HepG2 (cell line): ENCODE data around the gene DSCAM. TPM values are rescaled to one million over a fixed set of nuclear protein-coding genes. Genes with fewer than 3 reads are reported as not detected.

ENCODE experiments used
- ATAC-seq: fragments of 200-7000 bp; cut with Tn5 transposase; 3 replicates; pipeline ENCODE4 v1.9.1; 2020; ENCODE audit warnings: mild to moderate bottlenecking, moderate library complexity
- BruUV-seq: library from RNA; stranded (reverse); fragments of 400-500 nt; replicated peaks from 2 replicates; lab custom pipeline; 2021; lab: Mats Ljungman, UMichigan
- CTCF ChIA-PET: fragments of 300-600 bp; formaldehyde crosslinking; extraction: SDS; loops from one replicate; lab custom pipeline; 2021; ENCODE audit warnings: low total read pairs, inconsistent platforms, low intra/inter-chr PET ratio; lab: Yijun Ruan, JAX
- POLR2A ChIA-PET: fragments of 350-600 bp; sonication (Branson Sonifier 250); formaldehyde crosslinking; loops from one replicate; lab custom pipeline; 2020; ENCODE audit warnings: antibody characterized with exemption, inconsistent platforms; lab: Yijun Ruan, JAX
- DNase-seq: peaks from one replicate; pipeline ENCODE4 v3.0.0-alpha.2; 2015; ENCODE audit warnings: low spot score
- FAIRE-seq: peaks from 3 replicates; lab custom pipeline; 2011; peaks lifted over from hg19 to GRCh38; lab: Jason Lieb, UNC
- H2AFZ ChIP-seq: one replicate; pipeline ENCODE4 v1.6.1; 2011; ENCODE audit warnings: low read length, inconsistent platforms
- H3K27ac ChIP-seq: fragments of 300-600 bp; 3 replicates; pipeline ENCODE4 v1.8.0; 2011; ENCODE audit warnings: mixed run types, mild to moderate bottlenecking, mixed read lengths, low read length, inconsistent platforms; ENCODE audit not compliant: insufficient read depth; ENCODE audit errors: extremely low read length
- H3K27me3 ChIP-seq, 2 experiments: fragments of 200-600 bp in 1 of 2; 2 replicates in 1 of 2; 3 replicates in 1 of 2; pipeline versions ENCODE4 v1.6.0 to v1.8.0; 2011; ENCODE audit warnings: low read length in 2 of 2, mild to moderate bottlenecking in 2 of 2, moderate library complexity in 2 of 2, inconsistent platforms in 1 of 2; ENCODE audit not compliant: insufficient read depth in 2 of 2, control insufficient read depth in 1 of 2
- H3K36me3 ChIP-seq, 2 experiments: fragments of 200-600 bp in 1 of 2; replicated peaks in 1 of 2; 2 replicates in 1 of 2; 3 replicates in 1 of 2; pipeline versions ENCODE4 v1.5.1 to v1.8.0; 2011; ENCODE audit warnings: low read length in 2 of 2, inconsistent platforms in 1 of 2; ENCODE audit not compliant: insufficient read depth in 2 of 2, control insufficient read depth in 1 of 2
- H3K4me1 ChIP-seq: 2 replicates; pipeline ENCODE4 v1.5.1; 2012; ENCODE audit warnings: low read length, inconsistent platforms; ENCODE audit not compliant: insufficient read depth
- H3K4me2 ChIP-seq: 2 replicates; pipeline ENCODE4 v1.6.0; 2011; ENCODE audit warnings: low read depth, low read length, inconsistent platforms
- H3K4me3 ChIP-seq, 3 experiments: fragments of 200-600 bp in 1 of 3; sonication (generic), shearing (Covaris generic) in 1 of 3; replicated peaks in 1 of 3; 2 replicates each; pipeline ENCODE4 v1.5.1; 2011 to 2016; ENCODE audit warnings: low read length in 3 of 3, inconsistent platforms in 2 of 3, low read depth in 2 of 3, mild to moderate bottlenecking in 2 of 3, control low read depth in 1 of 3, mixed read lengths in 1 of 3; ENCODE audit not compliant: insufficient read depth in 1 of 3
- H3K79me2 ChIP-seq: one replicate; pipeline ENCODE4 v1.6.1; 2011; ENCODE audit warnings: low read length, inconsistent platforms; ENCODE audit not compliant: insufficient read depth
- H3K9ac ChIP-seq: 2 replicates; pipeline ENCODE4 v1.6.0; 2011; ENCODE audit warnings: mild to moderate bottlenecking, low read depth, low read length, inconsistent platforms; ENCODE audit not compliant: insufficient read depth
- H3K9me3 ChIP-seq: 2 replicates; pipeline ENCODE4 v1.5.1; 2012; ENCODE audit warnings: mild to moderate bottlenecking, low read length
- H4K20me1 ChIP-seq: 2 replicates; pipeline ENCODE4 v1.6.0; 2011; ENCODE audit warnings: inconsistent platforms, mild to moderate bottlenecking, low read length, moderate library complexity; ENCODE audit not compliant: insufficient read depth
- CBX5 ChIP-seq: sonication (generic); formaldehyde crosslinking; IDR thresholded peaks from 2 replicates; pipeline ENCODE4 v1.4.0; 2020; ENCODE audit warnings: missing genetic modification reagents, borderline replicate concordance
- HDAC2 ChIP-seq: sonication (generic); formaldehyde crosslinking; IDR thresholded peaks from 2 replicates; pipeline ENCODE4 v1.4.0; 2020; ENCODE audit warnings: missing genetic modification reagents
- HNRNPH1 ChIP-seq: fragments of 200-400 bp; formaldehyde crosslinking; optimal IDR thresholded peaks from 2 replicates; pipeline ENCODE3; 2017; ENCODE audit warnings: mild to moderate bottlenecking, low read depth, low read length
- KAT2B ChIP-seq: fragments of 150-350 bp; IDR thresholded peaks from 2 replicates; pipeline ENCODE4 v1.6.1; 2014; ENCODE audit warnings: low read depth, low read length, borderline replicate concordance
- KLF11 ChIP-seq: IDR thresholded peaks from 2 replicates; pipeline ENCODE4 v1.6.1; 2016; ENCODE audit warnings: missing compliant biosample characterization
- MYC ChIP-seq: sonication (generic); formaldehyde crosslinking; IDR thresholded peaks from 2 replicates; pipeline ENCODE4 v1.9.0; 2021; ENCODE audit warnings: missing genetic modification reagents, borderline replicate concordance
- NFYC ChIP-seq: IDR thresholded peaks from 2 replicates; pipeline ENCODE4 v1.6.1; 2016; ENCODE audit warnings: missing genetic modification reagents, missing compliant biosample characterization
- SP140L ChIP-seq: sonication (generic); formaldehyde crosslinking; IDR thresholded peaks from 2 replicates; pipeline ENCODE4 v1.4.0; 2020; ENCODE audit warnings: missing genetic modification reagents, borderline replicate concordance
- SP2 ChIP-seq: sonication (generic); formaldehyde crosslinking; IDR thresholded peaks from 2 replicates; pipeline ENCODE4 v1.5.1; 2020; ENCODE audit warnings: mild to moderate bottlenecking, missing genetic modification reagents
- TBX2 ChIP-seq: sonication (generic); formaldehyde crosslinking; IDR thresholded peaks from 2 replicates; pipeline ENCODE4 v1.5.0; 2020; ENCODE audit warnings: missing genetic modification reagents, mild to moderate bottlenecking, borderline replicate concordance
- ZC3H4 ChIP-seq: sonication (generic); formaldehyde crosslinking; IDR thresholded peaks from 2 replicates; pipeline ENCODE4 v1.4.0; 2020; ENCODE audit warnings: missing genetic modification reagents, borderline replicate concordance
- ZNF124 ChIP-seq: sonication (generic); formaldehyde crosslinking; IDR thresholded peaks from 2 replicates; pipeline ENCODE4 v1.4.0; 2020; ENCODE audit warnings: missing genetic modification reagents
- ZNF557 ChIP-seq: sonication (generic); formaldehyde crosslinking; IDR thresholded peaks from 2 replicates; pipeline ENCODE4 v1.4.0; 2020; ENCODE audit warnings: missing genetic modification reagents
- ZNF563 ChIP-seq: sonication (generic); formaldehyde crosslinking; IDR thresholded peaks from 2 replicates; pipeline ENCODE4 v1.8.0; 2022; ENCODE audit warnings: mild to moderate bottlenecking, moderate library complexity, missing genetic modification reagents
- ZNF83 ChIP-seq: sonication (generic); formaldehyde crosslinking; IDR thresholded peaks from 2 replicates; pipeline ENCODE4 v1.4.0; 2020; ENCODE audit warnings: missing genetic modification reagents, mild to moderate bottlenecking, borderline replicate concordance
- WGBS: methylation state at CpG from one replicate; pipeline ENCODE4 v1.1.6; 2017; ENCODE audit warnings: low lambda C conversion rate; 5-methylcytosine and 5-hydroxymethylcytosine counted together
- in situ Hi-C: cut with HindIII; loops from 2 replicates; pipeline ENCODE4 v1.10.0; 2017; ENCODE audit warnings: low pct_unique_long_range_greater_than_20kb; ENCODE audit not compliant: extremely low pct_ligation_motif_present
- intact Hi-C: fragments of 100-400 bp; cut with micrococcal nuclease; formaldehyde crosslinking; loops from one replicate; pipeline ENCODE4 v1.10.0; 2022; ENCODE audit not compliant: unreplicated experiment
- polyA plus RNA-seq, 8 experiments: library from polyadenylated mRNA; depleted of rRNA in 3 of 8; stranded (reverse) in 7 of 8; unstranded in 1 of 8; fragments of >200 nt; fragmentation: Illumina TruSeq in 4 of 8; extraction: Trizol in 4 of 8; gene quantifications; 2 replicates each; pipeline versions ENCODE4 v1.2.1 to v1.2.3, GENCODE V29; 2011 to 2016; ENCODE audit warnings: low read depth in 4 of 8, missing spikeins in 1 of 8, mixed read lengths in 1 of 8; ENCODE audit not compliant: insufficient read depth in 1 of 8
- total RNA-seq, 5 experiments: library from RNA; depleted of rRNA; stranded (reverse); fragments of >200 nt; fragmentation: Illumina TruSeq; extraction: Trizol; gene quantifications; 2 replicates each; pipeline ENCODE4 v1.2.3, GENCODE V29; 2016; ENCODE audit warnings: low read depth in 1 of 5
- TF ChIP-seq, protein P1 (sequence below): sonication (generic); formaldehyde crosslinking; IDR thresholded peaks from 2 replicates; pipeline ENCODE4 v1.5.1; 2020; ENCODE audit warnings: mild to moderate bottlenecking, missing genetic modification reagents
- TF ChIP-seq, protein P2 (sequence below): sonication (generic); formaldehyde crosslinking; conservative IDR thresholded peaks from 2 replicates; pipeline ENCODE4 v1.5.0; 2020; ENCODE audit warnings: missing genetic modification reagents
- TF ChIP-seq, protein P3 (sequence below): IDR thresholded peaks from 2 replicates; pipeline ENCODE4 v1.6.1; 2016; ENCODE audit warnings: control low read depth

Gene DSCAM
- total and polyA plus RNA-seq, 2 of the 13 experiments (the other 11 are each of a cell fraction or from before 2014, with no cell fraction given), result not detected

DNA sequence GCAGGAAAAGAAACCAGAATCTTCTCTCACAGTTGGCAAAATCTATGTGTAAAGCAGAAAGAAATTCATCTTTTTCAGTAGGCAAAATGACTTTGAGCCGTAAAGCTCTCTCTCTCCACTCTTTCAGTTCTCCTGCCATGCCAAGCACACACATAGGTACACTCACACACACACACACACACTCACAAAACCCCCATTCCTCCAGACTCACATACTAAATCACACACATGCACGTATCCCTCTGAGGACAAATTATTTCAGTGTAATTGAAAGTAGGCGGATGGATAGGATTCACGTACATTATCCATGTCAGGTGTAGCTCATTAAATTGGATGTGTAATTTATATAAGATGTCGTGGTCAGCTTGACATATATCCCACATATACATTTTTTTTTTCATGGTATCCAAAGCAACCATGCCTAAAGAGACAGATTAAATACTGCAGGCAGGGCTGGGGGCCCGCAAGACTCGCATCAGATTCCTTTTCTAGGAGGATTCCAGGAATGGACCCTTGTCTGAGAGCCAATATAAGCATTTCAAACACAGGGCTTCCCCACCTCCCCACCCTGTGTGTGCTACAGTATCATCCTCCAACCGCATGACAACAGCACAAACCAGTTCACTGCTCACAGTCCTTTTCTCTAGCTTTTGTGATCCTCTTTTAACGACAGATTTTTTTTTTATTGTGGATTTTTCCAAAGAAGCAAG is 658.9 kb downstream of the DSCAM start (continued):
- TF ChIP-seq ZNF124 (CRISPR knock-in tag) (no peak), MYC (CRISPR knock-in tag) (no peak), ZNF557 (no peak), TBX2 (CRISPR knock-in tag) (no peak), NFYC (CRISPR knock-in tag) (no peak), ZNF83 (CRISPR knock-in tag) (no peak)
- TF ChIP-seq, all 625 proteins: peak for 0

DNA sequence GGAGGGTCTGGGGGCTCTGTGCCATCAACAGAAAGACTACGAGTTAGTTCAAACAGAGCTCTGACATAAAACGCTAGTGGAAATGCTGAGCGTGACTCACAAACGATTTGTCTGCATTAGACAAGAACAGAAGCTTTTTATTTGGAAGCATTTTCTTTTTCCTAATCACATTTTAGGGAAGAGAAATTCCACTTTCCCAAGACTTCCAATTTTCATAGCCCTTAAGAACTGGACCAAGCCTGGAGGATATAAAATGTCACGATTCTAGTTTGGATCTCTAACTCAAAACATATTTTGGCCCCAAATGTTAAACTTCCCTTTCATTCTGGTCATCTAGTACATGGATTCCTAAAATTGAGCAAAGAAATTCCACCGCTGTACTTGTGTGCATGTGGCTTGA is 659.7 kb downstream of the DSCAM start:
- in situ Hi-C loops (no loop called here), intact Hi-C loops (no loop called here)
- no peaks in the 10 kb centered on the region for H3K79me2 ChIP-seq
- no peak overlapping the region for H2AFZ ChIP-seq
- H3K36me3 ChIP-seq, result no peaks in the 10 kb centered on the region
- H3K27me3 ChIP-seq, result no peaks in the 10 kb centered on the region; a peak in 1 of 5 replicates
- H3K9me3 ChIP-seq, result peaks cover 91% of the 10 kb centered on the region
- ChIA-PET CTCF (no interaction called here), POLR2A (no interaction called here)
- no peak for TF ChIP-seq SP140L (CRISPR knock-in tag)
- TF ChIP-seq HDAC2, result no peak
- TF ChIP-seq, protein P1, sequence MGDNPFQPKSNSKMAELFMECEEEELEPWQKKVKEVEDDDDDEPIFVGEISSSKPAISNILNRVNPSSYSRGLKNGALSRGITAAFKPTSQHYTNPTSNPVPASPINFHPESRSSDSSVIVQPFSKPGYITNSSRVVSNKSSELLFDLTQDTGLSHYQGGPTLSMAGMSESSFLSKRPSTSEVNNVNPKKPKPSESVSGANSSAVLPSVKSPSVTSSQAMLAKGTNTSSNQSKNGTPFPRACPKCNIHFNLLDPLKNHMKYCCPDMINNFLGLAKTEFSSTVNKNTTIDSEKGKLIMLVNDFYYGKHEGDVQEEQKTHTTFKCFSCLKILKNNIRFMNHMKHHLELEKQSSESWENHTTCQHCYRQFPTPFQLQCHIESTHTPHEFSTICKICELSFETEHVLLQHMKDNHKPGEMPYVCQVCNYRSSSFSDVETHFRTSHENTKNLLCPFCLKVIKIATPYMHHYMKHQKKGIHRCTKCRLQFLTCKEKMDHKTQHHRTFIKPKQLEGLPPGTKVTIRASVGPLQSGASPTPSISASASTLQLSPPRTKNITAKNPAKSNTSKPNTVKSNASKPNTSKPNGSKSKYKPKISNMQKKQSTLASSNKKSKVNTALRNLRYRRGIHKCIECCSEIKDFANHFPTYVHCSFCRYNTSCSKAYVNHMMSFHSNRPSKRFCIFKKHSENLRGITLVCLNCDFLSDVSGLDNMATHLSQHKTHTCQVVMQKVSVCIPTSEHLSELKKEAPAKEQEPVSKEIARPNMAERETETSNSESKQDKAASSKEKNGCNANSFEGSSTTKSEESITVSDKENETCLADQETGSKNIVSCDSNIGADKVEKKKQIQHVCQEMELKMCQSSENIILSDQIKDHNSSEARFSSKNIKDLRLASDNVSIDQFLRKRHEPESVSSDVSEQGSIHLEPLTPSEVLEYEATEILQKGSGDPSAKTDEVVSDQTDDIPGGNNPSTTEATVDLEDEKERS (CRISPR knock-in tag), result no peak
- TF ChIP-seq HNRNPH1, result no peak
- no peak for TF ChIP-seq ZNF563 (CRISPR knock-in tag)
- TF ChIP-seq KAT2B, result no peak
- TF ChIP-seq, protein P2, sequence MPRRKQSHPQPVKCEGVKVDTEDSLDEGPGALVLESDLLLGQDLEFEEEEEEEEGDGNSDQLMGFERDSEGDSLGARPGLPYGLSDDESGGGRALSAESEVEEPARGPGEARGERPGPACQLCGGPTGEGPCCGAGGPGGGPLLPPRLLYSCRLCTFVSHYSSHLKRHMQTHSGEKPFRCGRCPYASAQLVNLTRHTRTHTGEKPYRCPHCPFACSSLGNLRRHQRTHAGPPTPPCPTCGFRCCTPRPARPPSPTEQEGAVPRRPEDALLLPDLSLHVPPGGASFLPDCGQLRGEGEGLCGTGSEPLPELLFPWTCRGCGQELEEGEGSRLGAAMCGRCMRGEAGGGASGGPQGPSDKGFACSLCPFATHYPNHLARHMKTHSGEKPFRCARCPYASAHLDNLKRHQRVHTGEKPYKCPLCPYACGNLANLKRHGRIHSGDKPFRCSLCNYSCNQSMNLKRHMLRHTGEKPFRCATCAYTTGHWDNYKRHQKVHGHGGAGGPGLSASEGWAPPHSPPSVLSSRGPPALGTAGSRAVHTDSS, result no peak
- TF ChIP-seq, protein P3, sequence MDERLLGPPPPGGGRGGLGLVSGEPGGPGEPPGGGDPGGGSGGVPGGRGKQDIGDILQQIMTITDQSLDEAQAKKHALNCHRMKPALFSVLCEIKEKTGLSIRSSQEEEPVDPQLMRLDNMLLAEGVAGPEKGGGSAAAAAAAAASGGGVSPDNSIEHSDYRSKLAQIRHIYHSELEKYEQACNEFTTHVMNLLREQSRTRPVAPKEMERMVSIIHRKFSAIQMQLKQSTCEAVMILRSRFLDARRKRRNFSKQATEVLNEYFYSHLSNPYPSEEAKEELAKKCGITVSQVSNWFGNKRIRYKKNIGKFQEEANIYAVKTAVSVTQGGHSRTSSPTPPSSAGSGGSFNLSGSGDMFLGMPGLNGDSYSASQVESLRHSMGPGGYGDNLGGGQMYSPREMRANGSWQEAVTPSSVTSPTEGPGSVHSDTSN (CRISPR knock-in tag), result no peak
- TF ChIP-seq SP2, result no peak
- TF ChIP-seq ZC3H4, result no peak
- no peak for TF ChIP-seq CBX5 (CRISPR knock-in tag)
- TF ChIP-seq KLF11, result no peak
- DNase-seq (no peak), FAIRE-seq (no peak), ATAC-seq (no peak)
- no peak overlapping the region for H3K4me2 ChIP-seq
- no peak overlapping the region for H3K27ac ChIP-seq
- no peak overlapping the region for H3K4me3 ChIP-seq
- under 1% methylated on average over 6 of the region's 6 CpGs for WGBS
- no peak overlapping the region for H3K9ac ChIP-seq
- no peaks in the 10 kb centered on the region for H3K4me1 ChIP-seq
- no peaks in the 10 kb centered on the region for H4K20me1 ChIP-seq
- no TSS peak for BruUV-seq
